ENCODE results near the gene RAD18. TPM values are rescaled to one million over a fixed set of nuclear protein-coding genes. Genes with fewer than 3 reads are reported as not detected.

Gene RAD18
- total and polyA plus RNA-seq, 4 donors = 1.2 to 9.0 (median 4.3) TPM

DNA sequence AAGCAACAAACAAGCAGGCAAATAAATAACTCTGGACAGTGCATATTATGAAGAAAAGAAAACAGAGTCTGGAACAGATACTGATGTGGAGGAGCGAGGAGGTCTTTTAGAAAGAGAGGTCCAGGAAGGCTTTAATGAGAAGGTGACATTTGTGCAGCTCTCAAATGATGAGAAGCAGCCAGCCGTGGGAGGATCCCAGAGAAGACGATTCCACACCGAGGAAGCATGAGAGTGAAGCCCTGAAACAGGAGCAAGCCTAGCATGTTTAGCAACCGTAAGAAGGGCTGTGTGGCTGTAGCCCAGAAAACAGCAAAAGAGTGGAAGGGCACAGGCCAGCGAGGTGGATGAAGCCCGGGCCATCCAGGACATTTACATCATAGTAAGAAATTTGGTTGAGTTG lies 93.1 kb downstream of the RAD18 start (continued):
- TF ChIP-seq, protein P1, sequence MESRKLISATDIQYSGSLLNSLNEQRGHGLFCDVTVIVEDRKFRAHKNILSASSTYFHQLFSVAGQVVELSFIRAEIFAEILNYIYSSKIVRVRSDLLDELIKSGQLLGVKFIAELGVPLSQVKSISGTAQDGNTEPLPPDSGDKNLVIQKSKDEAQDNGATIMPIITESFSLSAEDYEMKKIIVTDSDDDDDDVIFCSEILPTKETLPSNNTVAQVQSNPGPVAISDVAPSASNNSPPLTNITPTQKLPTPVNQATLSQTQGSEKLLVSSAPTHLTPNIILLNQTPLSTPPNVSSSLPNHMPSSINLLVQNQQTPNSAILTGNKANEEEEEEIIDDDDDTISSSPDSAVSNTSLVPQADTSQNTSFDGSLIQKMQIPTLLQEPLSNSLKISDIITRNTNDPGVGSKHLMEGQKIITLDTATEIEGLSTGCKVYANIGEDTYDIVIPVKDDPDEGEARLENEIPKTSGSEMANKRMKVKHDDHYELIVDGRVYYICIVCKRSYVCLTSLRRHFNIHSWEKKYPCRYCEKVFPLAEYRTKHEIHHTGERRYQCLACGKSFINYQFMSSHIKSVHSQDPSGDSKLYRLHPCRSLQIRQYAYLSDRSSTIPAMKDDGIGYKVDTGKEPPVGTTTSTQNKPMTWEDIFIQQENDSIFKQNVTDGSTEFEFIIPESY (IDR thresholded peaks at IDR 0.05) = no peak
- TF ChIP-seq NR2F2 (IDR thresholded peaks at IDR 0.05) = no peak

- 95% methylated on average over 2 of the region's 2 CpGs for WGBS
- no peaks in the 10 kb centered on the region for H3K27me3 ChIP-seq (ENCODE audit: control insufficient read depth in 4 of 4, insufficient read depth in 4 of 4, low read length in 3 of 4)
- TF ChIP-seq TAF1 (conservative IDR thresholded peaks at IDR 0.05) = no peak
- TF ChIP-seq, protein P2, sequence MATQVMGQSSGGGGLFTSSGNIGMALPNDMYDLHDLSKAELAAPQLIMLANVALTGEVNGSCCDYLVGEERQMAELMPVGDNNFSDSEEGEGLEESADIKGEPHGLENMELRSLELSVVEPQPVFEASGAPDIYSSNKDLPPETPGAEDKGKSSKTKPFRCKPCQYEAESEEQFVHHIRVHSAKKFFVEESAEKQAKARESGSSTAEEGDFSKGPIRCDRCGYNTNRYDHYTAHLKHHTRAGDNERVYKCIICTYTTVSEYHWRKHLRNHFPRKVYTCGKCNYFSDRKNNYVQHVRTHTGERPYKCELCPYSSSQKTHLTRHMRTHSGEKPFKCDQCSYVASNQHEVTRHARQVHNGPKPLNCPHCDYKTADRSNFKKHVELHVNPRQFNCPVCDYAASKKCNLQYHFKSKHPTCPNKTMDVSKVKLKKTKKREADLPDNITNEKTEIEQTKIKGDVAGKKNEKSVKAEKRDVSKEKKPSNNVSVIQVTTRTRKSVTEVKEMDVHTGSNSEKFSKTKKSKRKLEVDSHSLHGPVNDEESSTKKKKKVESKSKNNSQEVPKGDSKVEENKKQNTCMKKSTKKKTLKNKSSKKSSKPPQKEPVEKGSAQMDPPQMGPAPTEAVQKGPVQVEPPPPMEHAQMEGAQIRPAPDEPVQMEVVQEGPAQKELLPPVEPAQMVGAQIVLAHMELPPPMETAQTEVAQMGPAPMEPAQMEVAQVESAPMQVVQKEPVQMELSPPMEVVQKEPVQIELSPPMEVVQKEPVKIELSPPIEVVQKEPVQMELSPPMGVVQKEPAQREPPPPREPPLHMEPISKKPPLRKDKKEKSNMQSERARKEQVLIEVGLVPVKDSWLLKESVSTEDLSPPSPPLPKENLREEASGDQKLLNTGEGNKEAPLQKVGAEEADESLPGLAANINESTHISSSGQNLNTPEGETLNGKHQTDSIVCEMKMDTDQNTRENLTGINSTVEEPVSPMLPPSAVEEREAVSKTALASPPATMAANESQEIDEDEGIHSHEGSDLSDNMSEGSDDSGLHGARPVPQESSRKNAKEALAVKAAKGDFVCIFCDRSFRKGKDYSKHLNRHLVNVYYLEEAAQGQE (IDR thresholded peaks at IDR 0.05) = no peak
- TF ChIP-seq, protein P3, sequence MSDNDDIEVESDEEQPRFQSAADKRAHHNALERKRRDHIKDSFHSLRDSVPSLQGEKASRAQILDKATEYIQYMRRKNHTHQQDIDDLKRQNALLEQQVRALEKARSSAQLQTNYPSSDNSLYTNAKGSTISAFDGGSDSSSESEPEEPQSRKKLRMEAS (IDR thresholded peaks at IDR 0.05) = no peak
- TF ChIP-seq FOXA2 (IDR thresholded peaks at IDR 0.05) = no peak
- TF ChIP-seq, protein P1 (IDR thresholded peaks at IDR 0.05) = no peak
- no peak for TF ChIP-seq YY1 (IDR thresholded peaks at IDR 0.05)
- TF ChIP-seq EGR1 (IDR thresholded peaks at IDR 0.05; ENCODE audit: low read depth in 2 of 2) = no peak
- TF ChIP-seq SP1 (IDR thresholded peaks at IDR 0.05) = no peak
- no peak for TF ChIP-seq FOXA1 (IDR thresholded peaks at IDR 0.05)
- no peak for TF ChIP-seq HNF4A (conservative IDR thresholded peaks at IDR 0.05)
- TF ChIP-seq ATF3 (IDR thresholded peaks at IDR 0.05) = no peak
- TF ChIP-seq HNF4G (IDR thresholded peaks at IDR 0.05) = no peak
- TF ChIP-seq, protein P4, sequence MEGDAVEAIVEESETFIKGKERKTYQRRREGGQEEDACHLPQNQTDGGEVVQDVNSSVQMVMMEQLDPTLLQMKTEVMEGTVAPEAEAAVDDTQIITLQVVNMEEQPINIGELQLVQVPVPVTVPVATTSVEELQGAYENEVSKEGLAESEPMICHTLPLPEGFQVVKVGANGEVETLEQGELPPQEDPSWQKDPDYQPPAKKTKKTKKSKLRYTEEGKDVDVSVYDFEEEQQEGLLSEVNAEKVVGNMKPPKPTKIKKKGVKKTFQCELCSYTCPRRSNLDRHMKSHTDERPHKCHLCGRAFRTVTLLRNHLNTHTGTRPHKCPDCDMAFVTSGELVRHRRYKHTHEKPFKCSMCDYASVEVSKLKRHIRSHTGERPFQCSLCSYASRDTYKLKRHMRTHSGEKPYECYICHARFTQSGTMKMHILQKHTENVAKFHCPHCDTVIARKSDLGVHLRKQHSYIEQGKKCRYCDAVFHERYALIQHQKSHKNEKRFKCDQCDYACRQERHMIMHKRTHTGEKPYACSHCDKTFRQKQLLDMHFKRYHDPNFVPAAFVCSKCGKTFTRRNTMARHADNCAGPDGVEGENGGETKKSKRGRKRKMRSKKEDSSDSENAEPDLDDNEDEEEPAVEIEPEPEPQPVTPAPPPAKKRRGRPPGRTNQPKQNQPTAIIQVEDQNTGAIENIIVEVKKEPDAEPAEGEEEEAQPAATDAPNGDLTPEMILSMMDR (IDR thresholded peaks at IDR 0.05; ENCODE audit: low read depth, low read length, missing input control) = no peak
- no peak for TF ChIP-seq RAD21 (IDR thresholded peaks at IDR 0.05)
These were observed 93.7 kb downstream of the RAD18 start for GRCh38 chr3:8869613-8870012.

More at GRCh38 chr3:8869613-8870012, 93.7 kb downstream of the RAD18 start:
- Histone ChIP-seq H3K4me1 (ENCODE audit: control insufficient read depth in 4 of 4, insufficient read depth in 4 of 4, low read length in 3 of 4) (no peaks in the 10 kb centered on the region), H3K4me3 (ENCODE audit: low read depth in 1 of 3, low read length in 3 of 3) (no peak overlapping the region), H3K9ac (ENCODE audit: low read depth in 1 of 2, low read length in 2 of 2) (no peak overlapping the region), H3K36me3 (ENCODE audit: control insufficient read depth in 4 of 4, insufficient read depth in 3 of 4, low read depth in 1 of 4, low read length in 3 of 4) (peaks cover 0 to 2% (median 0%) of the 10 kb centered on the region in 4 donors), H3K9me3 (ENCODE audit: control insufficient read depth in 4 of 4, low read length in 3 of 4) (no peaks in the 10 kb centered on the region), H3K27ac (ENCODE audit: low read depth in 1 of 2, low read length in 2 of 2) (no peak overlapping the region)
- DNase-seq (ENCODE audit: low spot score) = no peak

Data from liver (tissue), 9 donors.